H1 (cell line): Measurements from ENCODE around the gene ATP13A3. TPM values are rescaled to one million over a fixed set of nuclear protein-coding genes. Genes with fewer than 3 reads are reported as not detected.
A peak's percentile ranks its signal among the peaks of the same experiment; 100 is the strongest.

ENCODE experiments used
- CTCF ChIA-PET: fragments of 300-600 bp; sonication (Branson Sonifier 250); formaldehyde crosslinking; loops from one replicate; lab custom pipeline; 2021; ENCODE audit not compliant: partially characterized antibody; lab: Charles Lee
- POLR2A ChIA-PET: fragments of 300-600 bp; sonication (Branson Sonifier 250); formaldehyde crosslinking; loops from one replicate; lab custom pipeline; 2021; ENCODE audit warnings: inconsistent platforms; ENCODE audit not compliant: partially characterized antibody; lab: Charles Lee
- DNase-seq, 2 experiments: peaks; one replicate each; pipeline versions ENCODE4 v3.0.0 to v3.0.0-alpha.2; 2010 to 2022; ENCODE audit warnings: low spot score in 2 of 2, low read depth in 1 of 2, mixed read lengths in 1 of 2
- FAIRE-seq: peaks from 2 replicates; lab custom pipeline; 2011; peaks lifted over from hg19 to GRCh38; lab: Jason Lieb, UNC
- H2AFZ ChIP-seq: 2 replicates; pipeline ENCODE4 v1.8.1; 2012; ENCODE audit warnings: low read length, inconsistent platforms
- H2AK5ac ChIP-seq: 2 replicates; pipeline ENCODE4 v1.6.1; 2013; ENCODE audit warnings: low read depth, low read length
- H2BK120ac ChIP-seq: replicated peaks from 2 replicates; pipeline ENCODE3; 2013; ENCODE audit warnings: low read depth, low read length, inconsistent platforms
- H2BK12ac ChIP-seq: 2 replicates; pipeline ENCODE4 v1.6.1; 2013; ENCODE audit warnings: low read depth, low read length
- H2BK15ac ChIP-seq: 2 replicates; pipeline ENCODE4 v1.6.1; 2013; ENCODE audit warnings: low read length
- H2BK20ac ChIP-seq: 2 replicates; pipeline ENCODE4 v1.6.1; 2013; ENCODE audit warnings: low read length
- H2BK5ac ChIP-seq: 2 replicates; pipeline ENCODE4 v1.6.1; 2013; ENCODE audit warnings: low read depth, low read length
- H3K14ac ChIP-seq: 2 replicates; pipeline ENCODE4 v1.6.1; 2013; ENCODE audit warnings: inconsistent platforms; ENCODE audit not compliant: insufficient read length
- H3K18ac ChIP-seq: 2 replicates; pipeline ENCODE4 v1.6.1; 2013; ENCODE audit warnings: low read length; ENCODE audit errors: extremely low read depth
- H3K23ac ChIP-seq: 2 replicates; pipeline ENCODE4 v1.6.1; 2013; ENCODE audit warnings: inconsistent platforms; ENCODE audit not compliant: insufficient read length
- H3K23me2 ChIP-seq: 2 replicates; pipeline ENCODE4 v1.6.1; 2013; ENCODE audit warnings: low read depth, low read length
- H3K27ac ChIP-seq: 2 replicates; pipeline ENCODE4 v1.6.1; 2011; ENCODE audit warnings: low read depth, low read length, inconsistent platforms
- H3K27me3 ChIP-seq, 4 experiments: replicated peaks in 1 of 4; 1 replicate in 1 of 4; 2 replicates in 3 of 4; pipeline versions ENCODE4 v1.6.1 to v1.8.1; 2011 to 2013; ENCODE audit warnings: low read length in 3 of 4, mild to moderate bottlenecking in 3 of 4, inconsistent platforms in 2 of 4, mixed read lengths in 2 of 4, moderate library complexity in 1 of 4; ENCODE audit not compliant: control insufficient read depth in 3 of 4, insufficient read depth in 3 of 4; ENCODE audit errors: extremely low read depth in 1 of 4
- H3K36me3 ChIP-seq, 4 experiments: 2 replicates each; pipeline versions ENCODE4 v1.6.1 to v1.8.1; 2011 to 2013; ENCODE audit warnings: mild to moderate bottlenecking in 4 of 4, low read length in 3 of 4, moderate library complexity in 2 of 4, control low read depth in 1 of 4, inconsistent platforms in 1 of 4; ENCODE audit not compliant: insufficient read depth in 4 of 4, control insufficient read depth in 2 of 4
- H3K4ac ChIP-seq: replicated peaks from 2 replicates; pipeline ENCODE3; 2013; ENCODE audit warnings: low read length, low read depth, mixed read lengths, inconsistent platforms; ENCODE audit not compliant: insufficient read length
- H3K4me1 ChIP-seq, 4 experiments: replicated peaks in 1 of 4; 1 replicate in 1 of 4; 2 replicates in 3 of 4; pipeline versions ENCODE4 v1.6.1 to v1.8.1; 2011 to 2013; ENCODE audit warnings: low read length in 3 of 4, inconsistent platforms in 2 of 4, mixed read lengths in 1 of 4; ENCODE audit not compliant: insufficient read depth in 4 of 4, control insufficient read depth in 3 of 4
- H3K4me2 ChIP-seq, 2 experiments: 2 replicates each; pipeline versions ENCODE4 v1.6.1 to v1.8.1; 2011 to 2013; ENCODE audit warnings: low read depth in 2 of 2, low read length in 2 of 2, control low read depth in 1 of 2, inconsistent platforms in 1 of 2, mild to moderate bottlenecking in 1 of 2; ENCODE audit not compliant: insufficient read depth in 1 of 2
- H3K4me3 ChIP-seq, 4 experiments: fragments of 200-600, 300-600 bp in 1 of 4; sonication (generic), shearing (Covaris generic), sonication (Bioruptor Twin) in 1 of 4; 2 replicates each; pipeline versions ENCODE4 v1.5.1 to v1.8.1; 2011 to 2016; ENCODE audit warnings: low read length in 4 of 4, low read depth in 3 of 4, control low read depth in 2 of 4, inconsistent platforms in 2 of 4, mild to moderate bottlenecking in 2 of 4, mixed read lengths in 1 of 4, moderate library complexity in 1 of 4; ENCODE audit not compliant: insufficient read depth in 2 of 4; ENCODE audit errors: extremely low read depth in 1 of 4
- H3K56ac ChIP-seq: replicated peaks from 2 replicates; pipeline ENCODE3; 2013; ENCODE audit warnings: low read depth, mild to moderate bottlenecking, mixed read lengths, low read length, inconsistent platforms; ENCODE audit not compliant: insufficient read length
- H3K79me1 ChIP-seq: 2 replicates; pipeline ENCODE4 v1.6.1; 2013; ENCODE audit warnings: low read depth, low read length, control low read depth
- H3K79me2 ChIP-seq, 2 experiments: 2 replicates each; pipeline versions ENCODE4 v1.6.1 to v1.8.1; 2012 to 2013; ENCODE audit warnings: low read length in 2 of 2, mild to moderate bottlenecking in 2 of 2, inconsistent platforms in 1 of 2; ENCODE audit not compliant: insufficient read depth in 2 of 2, control insufficient read depth in 1 of 2
- H3K9ac ChIP-seq, 4 experiments: replicated peaks in 1 of 4; 1 replicate in 1 of 4; 2 replicates in 3 of 4; pipeline versions ENCODE4 v1.6.1 to v1.8.1; 2011 to 2013; ENCODE audit warnings: low read depth in 3 of 4, low read length in 3 of 4, control low read depth in 2 of 4, mild to moderate bottlenecking in 2 of 4, moderate library complexity in 2 of 4, inconsistent platforms in 1 of 4; ENCODE audit errors: extremely low read depth in 1 of 4
- H3K9me3 ChIP-seq, 2 experiments: 2 replicates each; pipeline versions ENCODE4 v1.6.1 to v1.8.1; 2012 to 2013; ENCODE audit warnings: mild to moderate bottlenecking in 2 of 2, moderate library complexity in 2 of 2, control low read depth in 1 of 2, inconsistent platforms in 1 of 2, low read depth in 1 of 2, low read length in 1 of 2, mixed read lengths in 1 of 2; ENCODE audit not compliant: insufficient read depth in 2 of 2
- H4K20me1 ChIP-seq, 2 experiments: replicated peaks in 1 of 2; 2 replicates each; pipeline versions ENCODE3 to v1.8.1; 2011 to 2013; ENCODE audit warnings: inconsistent platforms in 2 of 2, low read length in 2 of 2, mild to moderate bottlenecking in 1 of 2; ENCODE audit not compliant: insufficient read depth in 2 of 2, control insufficient read depth in 1 of 2
- H4K5ac ChIP-seq: 2 replicates; pipeline ENCODE4 v1.6.1; 2013; ENCODE audit warnings: low read length, low read depth, mixed read lengths, inconsistent platforms; ENCODE audit not compliant: insufficient read length
- H4K8ac ChIP-seq: 2 replicates; pipeline ENCODE4 v1.8.0; 2013; ENCODE audit warnings: mild to moderate bottlenecking, moderate library complexity, low read length, inconsistent platforms; ENCODE audit not compliant: insufficient read depth; ENCODE audit errors: extremely low read depth
- H4K91ac ChIP-seq: replicated peaks from 2 replicates; pipeline ENCODE3; 2013; ENCODE audit warnings: low read length, mixed read lengths, inconsistent platforms; ENCODE audit not compliant: insufficient read length
- MAFK ChIP-seq: IDR thresholded peaks from 2 replicates; pipeline ENCODE4 v1.6.1; 2012; ENCODE audit warnings: low read depth, mild to moderate bottlenecking, improper control_type of control experiment, low read length
- MAX ChIP-seq: IDR thresholded peaks from 2 replicates; pipeline ENCODE4 v1.6.1; 2012; ENCODE audit warnings: inconsistent platforms
- POLR2AphosphoS5 ChIP-seq: IDR thresholded peaks from 2 replicates; pipeline ENCODE4 v1.6.1; 2011; ENCODE audit warnings: low read depth, low read length
- RBBP5 ChIP-seq: IDR thresholded peaks from 2 replicates; pipeline ENCODE4 v1.7.1; 2012; ENCODE audit warnings: low read depth, mild to moderate bottlenecking, inconsistent platforms, low read length, moderate library complexity, borderline replicate concordance
- RNF2 ChIP-seq: fragments of 200-900, 300-1000 bp; sonication (generic); IDR thresholded peaks from 2 replicates; pipeline ENCODE4 v1.7.1; 2016; ENCODE audit warnings: borderline replicate concordance, low read depth, mild to moderate bottlenecking, antibody characterized with exemption, low read length; ENCODE audit not compliant: poor library complexity, severe bottlenecking; ENCODE audit errors: missing control alignments
- SIN3A ChIP-seq, 2 experiments: IDR thresholded peaks in 1 of 2; conservative IDR thresholded peaks in 1 of 2; 2 replicates each; pipeline ENCODE4 v1.6.1; 2011 to 2012; ENCODE audit warnings: low read length in 2 of 2, improper control_type of control experiment in 1 of 2, low read depth in 1 of 2, mild to moderate bottlenecking in 1 of 2
- WGBS, 2 experiments: shearing (Covaris generic) in 1 of 2; methylation state at CpG; one replicate each; pipeline versions ENCODE4 v1.1.6 to v1.1.7; 2013 to 2015; ENCODE audit warnings: low lambda C conversion rate in 2 of 2, mixed read lengths in 2 of 2, inconsistent platforms in 1 of 2, low coverage in 1 of 2, missing lambda C conversion rate in 1 of 2; ENCODE audit not compliant: insufficient replicate concordance in 2 of 2, insufficient coverage in 1 of 2, insufficient read length in 1 of 2; ENCODE audit errors: extremely low coverage in 1 of 2, missing lambda C conversion rate in 1 of 2; 5-methylcytosine and 5-hydroxymethylcytosine counted together
- polyA plus RNA-seq, 7 experiments: library from polyadenylated mRNA; depleted of rRNA in 3 of 7; stranded (reverse) in 5 of 7; unstranded in 2 of 7; fragments of >200 nt in 5 of 7; fragments of 200-250 nt in 2 of 7; gene quantifications; 1 replicate in 5 of 7; 2 replicates in 1 of 7; 4 replicates in 1 of 7; pipeline versions ENCODE4 v1.2.1 to v1.2.3, GENCODE V29; 2011 to 2013; ENCODE audit warnings: missing spikeins in 2 of 7, mixed read lengths in 2 of 7
- total RNA-seq: library from RNA; stranded (reverse); fragmentation: NEBNext Ultra II Directional; extraction: Animal tissue kit (Norgen Biotek cat#: 25700); gene quantifications from 2 replicates; pipeline ENCODE4 v1.2.1, GENCODE V29; 2021

ATP13A3 gene
- total and polyA plus RNA-seq, 2 of the 8 experiments (the other 6 are each of a cell fraction or from before 2014, with no cell fraction given), result 18.6 to 92.2 TPM

DNA sequence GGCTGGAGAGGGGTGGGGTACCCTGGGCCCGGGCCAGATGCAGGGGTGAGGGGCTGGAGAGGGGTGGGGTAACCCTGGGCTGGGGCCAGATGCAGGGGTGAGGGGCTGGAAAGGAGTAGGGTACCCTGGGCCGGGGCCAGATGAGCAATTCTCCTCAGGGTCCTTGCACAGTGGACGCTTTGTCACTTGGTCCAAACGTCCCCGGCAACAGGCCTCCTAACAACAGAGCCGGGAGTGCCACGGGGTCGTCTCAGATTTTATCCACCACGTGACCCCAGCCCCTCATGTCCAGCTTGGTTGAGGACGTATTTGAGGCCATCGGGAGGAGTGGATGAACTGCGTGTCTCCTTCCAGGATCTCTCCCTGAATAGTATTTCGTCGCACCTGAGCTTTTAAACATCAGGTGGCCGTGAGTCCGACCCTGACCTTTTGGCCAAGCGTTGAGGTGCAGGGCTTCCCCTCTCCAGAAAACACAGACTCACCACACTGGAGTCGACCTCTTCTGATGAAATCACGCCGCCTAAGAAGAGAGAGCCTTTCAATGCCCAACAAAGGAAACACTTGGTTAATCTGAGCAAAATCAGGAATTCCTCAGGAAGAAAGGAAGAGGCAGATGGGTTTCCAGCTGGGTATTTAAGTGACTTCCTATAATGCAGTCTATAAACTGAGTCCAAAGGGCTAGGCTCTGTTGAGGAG lies 104.5 kb downstream of the ATP13A3 start:
- Histone ChIP-seq H3K9ac (no peak overlapping the region), H2BK20ac (peak overlapping the region; percentile 80; the same call in 1 of the 2 replicates), H2BK120ac (no peak overlapping the region), H4K5ac (no peak overlapping the region), H2AFZ (no peak overlapping the region), H2AK5ac (no peak overlapping the region), H4K8ac (no peak overlapping the region), H3K56ac (no peak overlapping the region), H3K4me1 (peaks cover 0 to 10% (median 6%) of the 10 kb centered on the region in 4 experiments; a peak in 6 of 7 replicates), H3K9me3 (no peaks in the 10 kb centered on the region), H3K4me2 (no peak overlapping the region), H3K79me1 (no peaks in the 10 kb centered on the region), H3K27me3 (no peaks in the 10 kb centered on the region; a peak in 1 of 7 replicates), H3K36me3 (no peaks in the 10 kb centered on the region), H4K20me1 (no peaks in the 10 kb centered on the region), H3K4me3 (no peak overlapping the region; a peak in 1 of 8 replicates), H2BK5ac (0 out of 2 replicates have a peak overlapping the region, but pooled peaks have one; percentile 21), H3K79me2 (no peaks in the 10 kb centered on the region), H3K27ac (no peak overlapping the region), H3K23me2 (no peaks in the 10 kb centered on the region), H4K91ac (no peak overlapping the region), H2BK15ac (no peak overlapping the region), H3K23ac (no peak overlapping the region), H3K18ac (no peak overlapping the region), H2BK12ac (no peak overlapping the region), H3K14ac (no peak overlapping the region), H3K4ac (no peak overlapping the region)
- WGBS, 2 experiments, result 85% methylated on average over 18 of the region's 20 CpGs; no CpG with 5 or more reads in 1 of the 2 experiments
- DNase-seq, result peak in 1 of 2 experiments; percentile 45
- ChIA-PET POLR2A (interaction anchor here (0.9 to 2.0 kb wide), 3 partner anchors 12 to 19 kb away, joined by 3 to 8 read pairs (median 6); partner anchors contain the start of gene LRRC15), CTCF (interaction anchor here (0.6 to 1.8 kb wide), 5 partner anchors 12 to 291 kb away, joined by 3 to 6 read pairs (median 4); no protein-coding TSS in a partner anchor)
- TF ChIP-seq RBBP5 (no peak), POLR2AphosphoS5 (no peak), MAX (0 out of 2 replicates have a peak, but pooled peaks have one; percentile 15), RNF2 (no peak), MAFK (no peak), SIN3A (conservative IDR thresholded peaks at IDR 0.05 in 1 of 2, IDR thresholded peaks at IDR 0.05 in 1 of 2; ENCODE audit: low read depth in 1 of 2, low read length in 2 of 2) (no peak)
- FAIRE-seq, result peak; percentile 13
